GM08714 (cell line): ENCODE data around the gene ZNG1F.
"Not testable (repeated sequence)": the region's sequence is repeated elsewhere in the genome, so short reads cannot be mapped to it uniquely, and the experiment has no call there.

ENCODE experiments used
- H3K4me3 ChIP-seq: fragments of 200-500 bp; sonication (Bioruptor generic); 2 replicates; pipeline ENCODE4 v1.5.1; 2014; ENCODE audit warnings: mild to moderate bottlenecking, low read length, inconsistent platforms

ZNG1F gene

GRCh38 chr9:41086685-41087084 lies 102.4 kb downstream of the ZNG1F start:
- not testable (repeated sequence) for H3K4me3 ChIP-seq

- H3K4me3 ChIP-seq = not testable (repeated sequence)
Measured at GRCh38 chr9:41086215-41086614, 102.9 kb downstream of the ZNG1F start.

- H3K4me3 ChIP-seq = not testable (repeated sequence)
Measured at GRCh38 chr9:41082358-41082757, 106.8 kb downstream of the ZNG1F start.
